ENCODE results near the gene GPR132.
"Not testable (repeated sequence)": the region's sequence is repeated elsewhere in the genome, so short reads cannot be mapped to it uniquely, and the experiment has no call there.

Gene GPR132

GRCh38 chr14:105090493-105091053, 25.3 kb upstream of the GPR132 start:
- peak; percentile 94 for DNase-seq

DNA sequence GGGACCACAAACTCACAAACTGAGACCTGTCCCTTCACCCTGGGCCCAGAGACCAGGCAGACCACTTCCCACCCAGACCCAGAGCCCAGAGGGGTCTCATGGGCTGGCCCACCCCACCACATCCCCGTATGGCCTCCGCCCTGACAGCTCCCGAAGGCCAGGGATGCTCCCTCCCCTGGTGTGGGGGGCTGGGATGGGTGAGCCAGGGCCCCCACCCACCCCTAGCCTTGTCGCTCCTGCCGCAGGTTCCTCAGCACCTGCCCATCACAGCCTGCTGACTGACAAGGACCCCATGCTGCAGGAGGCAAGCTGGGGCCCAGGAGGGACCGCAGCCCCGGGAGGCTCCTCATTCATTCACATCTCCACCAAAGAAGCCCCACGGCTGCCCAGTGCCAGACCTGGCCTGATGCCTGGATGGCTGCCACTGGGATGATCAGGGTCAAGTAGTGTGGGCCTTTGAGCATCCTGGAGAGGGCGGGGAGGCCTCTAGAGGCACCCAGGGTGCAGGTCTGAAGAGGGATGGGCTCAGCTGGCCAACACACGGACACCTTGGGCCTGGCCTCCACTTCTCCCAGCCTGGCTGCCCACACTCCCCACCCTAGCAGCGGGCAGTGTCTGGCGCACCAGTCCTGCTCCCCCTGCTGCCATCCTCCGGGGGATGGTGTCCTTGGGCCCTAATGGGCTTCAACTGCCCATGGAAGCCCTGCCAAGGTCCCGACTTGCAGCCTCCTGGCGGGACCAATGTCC, 24.7 kb upstream of the GPR132 start:
- no peak for DNase-seq

- DNase-seq = no peak
Observed at GRCh38 chr14:105088812-105089745, 23.8 kb upstream of the GPR132 start.

- DNase-seq = no peak
Observed at GRCh38 chr14:105087963-105088811, 23.0 kb upstream of the GPR132 start.

DNA sequence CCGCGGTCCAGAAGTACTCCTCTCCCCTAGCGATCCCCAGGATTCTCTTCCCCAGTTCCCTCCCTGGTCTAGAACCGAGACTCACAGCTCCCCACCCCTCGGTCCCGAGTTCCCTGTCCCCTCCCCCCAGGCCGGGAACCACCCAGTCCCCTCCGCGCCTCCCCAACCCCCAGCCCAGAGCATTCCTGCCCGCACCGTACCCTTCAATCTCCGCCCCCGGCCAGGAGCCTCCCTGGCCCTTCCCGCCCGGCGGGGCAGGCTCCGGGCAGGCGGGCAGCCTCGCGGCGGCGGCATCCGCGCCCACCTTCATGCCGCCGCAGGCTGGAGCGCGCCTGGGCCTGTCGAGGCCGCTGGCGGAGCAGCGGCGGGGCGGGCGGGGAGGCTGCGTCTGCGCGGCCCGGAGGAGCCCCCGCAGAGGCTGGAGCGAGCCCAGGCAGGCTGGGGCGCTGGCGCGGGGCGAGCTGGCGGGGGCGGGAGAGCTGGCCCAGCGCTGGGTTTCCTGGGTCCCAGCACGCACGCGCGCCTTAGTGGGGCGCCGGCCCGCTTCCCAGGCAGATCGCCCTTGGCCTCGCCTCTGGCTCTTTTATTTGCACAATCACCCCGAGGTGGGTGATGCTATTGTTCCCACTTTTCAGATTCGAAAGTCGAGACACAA, 22.2 kb upstream of the GPR132 start:
- peak; percentile 37 for DNase-seq

DNA sequence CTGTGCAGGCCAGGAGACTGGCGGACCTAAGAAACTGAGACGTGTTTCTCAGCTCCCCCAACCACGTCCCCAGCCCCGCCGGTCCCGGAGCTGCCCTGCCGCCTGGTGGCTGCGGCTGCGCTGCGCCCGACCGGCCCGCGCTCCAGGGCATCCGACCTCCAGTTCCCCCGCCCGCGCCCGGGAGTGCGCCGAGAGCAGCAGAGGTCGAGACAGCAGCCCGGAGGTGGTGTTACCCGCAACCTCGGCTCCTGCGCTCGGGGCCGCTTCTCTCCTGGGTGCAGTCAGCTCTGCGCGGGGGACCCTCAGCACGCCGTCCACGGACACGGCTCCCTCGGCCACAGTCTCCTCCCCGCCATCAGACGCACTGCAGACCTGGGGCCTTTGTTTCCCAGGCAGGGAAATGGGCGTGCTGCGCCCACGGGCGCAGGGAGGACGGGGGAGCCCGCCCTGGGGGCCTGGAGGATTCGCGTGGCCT, 21.6 kb upstream of the GPR132 start:
- peak; percentile 92 for DNase-seq

GRCh38 chr14:105085766-105086165, 20.5 kb upstream of the GPR132 start:
- no peak for DNase-seq

- no peak for DNase-seq
Observed at GRCh38 chr14:105084741-105085571, 19.7 kb upstream of the GPR132 start.

GRCh38 chr14:105083926-105084685, 18.9 kb upstream of the GPR132 start:
- no peak for DNase-seq

DNA sequence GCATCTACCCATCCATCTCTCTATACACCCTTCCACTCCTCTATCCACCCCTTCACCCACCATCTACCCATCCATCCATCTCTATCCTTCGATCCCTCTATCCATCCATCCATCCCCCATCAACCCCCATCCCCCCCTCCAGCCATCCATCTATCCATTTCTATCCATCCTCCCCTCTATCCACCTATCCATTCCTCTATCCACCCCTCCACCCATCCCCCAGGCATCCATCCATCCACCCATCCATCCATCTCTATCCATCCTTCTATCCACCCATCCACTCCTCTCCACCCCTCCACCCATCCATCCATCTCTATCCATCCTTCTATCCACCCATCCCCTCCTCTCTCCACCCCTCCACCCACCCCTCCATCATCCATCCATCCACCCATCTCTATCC, 17.5 kb upstream of the GPR132 start:
- DNase-seq = no peak

DNA sequence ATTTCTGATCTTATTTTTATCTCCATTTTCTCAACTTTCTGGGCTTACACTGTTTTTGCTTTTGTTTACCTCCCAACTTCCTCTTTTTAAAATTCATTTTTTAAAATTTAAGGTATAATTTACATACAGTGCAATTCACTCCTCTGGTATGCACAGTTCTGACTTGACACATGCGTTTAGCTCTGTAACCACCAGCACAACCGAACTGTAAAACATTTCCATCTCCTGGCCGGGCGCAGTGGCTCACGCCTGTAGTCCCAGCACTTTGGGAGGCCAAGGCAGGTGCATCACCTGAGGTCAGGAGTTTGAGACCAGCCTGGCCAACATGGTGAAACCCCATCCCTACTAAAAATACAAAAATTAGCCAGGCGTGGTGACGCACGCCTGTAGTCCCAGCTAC, 16.2 kb upstream of the GPR132 start:
- DNase-seq = not testable (repeated sequence)

DNA sequence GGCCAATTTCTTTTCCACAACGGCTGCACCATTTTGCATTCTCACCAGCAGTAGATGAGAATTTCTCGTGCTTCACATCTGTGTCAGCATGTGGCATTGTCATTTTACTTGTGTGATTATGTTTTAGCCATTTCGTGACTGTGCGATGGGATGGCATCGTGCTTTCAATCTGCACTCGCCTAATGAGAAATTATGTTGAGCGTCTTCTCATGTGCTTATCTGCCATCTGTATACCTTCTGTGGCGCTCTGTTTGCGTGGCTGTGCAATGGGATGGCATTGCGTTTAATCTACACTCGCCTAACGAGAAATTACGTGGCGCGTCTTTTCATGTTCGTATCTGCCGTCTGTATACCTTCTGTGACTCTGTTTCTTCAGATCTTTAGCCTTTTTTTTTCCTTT, 14.9 kb upstream of the GPR132 start:
- no peak for DNase-seq

DNA sequence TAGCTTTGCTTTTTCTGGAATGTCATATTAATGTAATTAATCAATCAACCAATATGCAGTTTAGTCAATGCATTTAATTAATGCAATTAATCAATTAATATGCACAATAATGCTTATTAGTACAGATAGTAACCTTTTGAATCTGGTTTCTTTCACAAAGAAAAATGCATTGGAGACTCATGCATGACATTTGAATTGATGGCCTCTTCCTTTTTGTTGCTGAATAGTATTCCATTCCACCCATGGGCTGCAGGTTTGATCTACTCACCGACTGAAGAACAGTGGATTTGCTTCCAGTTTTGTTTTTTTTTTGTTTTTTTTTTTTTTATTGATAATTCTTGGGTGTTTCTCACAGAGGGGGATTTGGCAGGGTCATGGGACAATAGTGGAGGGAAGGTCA, 13.1 kb upstream of the GPR132 start:
- DNase-seq = no peak

DNA sequence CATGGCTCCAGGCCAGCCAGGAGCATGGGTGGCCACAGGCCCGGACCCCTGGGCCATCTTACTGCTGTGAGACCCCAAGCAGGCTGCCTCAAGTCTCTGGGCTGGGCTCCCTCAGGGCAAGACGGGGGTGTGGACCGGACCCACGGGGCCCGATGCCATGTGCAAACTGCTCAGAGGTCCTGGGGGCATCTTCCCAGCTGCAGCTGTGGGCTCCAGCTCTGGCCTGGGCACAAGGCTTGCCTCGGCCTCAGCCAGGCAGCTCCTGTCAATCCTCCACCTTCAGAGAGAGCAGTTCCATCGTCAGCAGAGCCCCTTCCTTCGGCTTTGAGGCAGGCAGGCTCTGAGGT, 12.4 kb upstream of the GPR132 start:
- no peak for DNase-seq

DNA sequence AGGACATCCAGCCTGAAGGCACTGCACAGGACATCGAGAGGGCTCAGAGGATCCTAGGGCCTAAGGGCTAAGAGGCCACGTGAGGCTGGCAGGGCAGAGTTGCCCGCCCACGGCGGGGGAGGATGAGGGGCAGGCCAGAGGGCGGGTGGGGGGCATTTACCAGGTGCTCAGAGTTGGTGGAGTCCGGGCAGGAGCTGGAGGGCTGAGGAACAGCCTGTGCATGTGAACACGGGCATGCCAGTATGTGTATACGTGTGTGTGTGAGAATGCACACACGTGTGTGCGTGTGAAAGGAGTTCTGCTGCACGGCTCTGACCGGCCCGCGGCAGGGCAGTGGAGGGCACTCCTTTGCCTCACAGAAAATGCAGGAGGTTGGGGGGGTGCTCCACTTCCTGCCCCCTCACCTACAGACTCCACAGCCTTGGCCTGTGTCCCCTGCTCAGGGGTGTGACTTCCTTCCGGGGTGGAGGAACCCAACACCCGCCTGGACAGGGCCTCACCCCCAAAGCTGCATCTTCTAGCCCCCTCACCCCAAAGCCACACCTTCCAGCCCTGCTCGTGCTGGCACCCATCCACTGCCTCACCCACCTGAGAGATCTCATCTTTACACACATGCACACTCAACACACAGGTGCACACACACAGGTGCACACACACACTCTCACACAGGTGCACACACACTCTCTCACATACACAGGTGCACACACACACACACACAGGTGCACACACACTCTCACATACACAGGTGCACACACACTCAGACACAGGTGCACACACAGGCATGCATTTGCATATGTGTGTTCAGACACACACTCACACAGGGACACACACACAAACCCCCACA, 11.8 kb upstream of the GPR132 start:
- no peak for DNase-seq

DNA sequence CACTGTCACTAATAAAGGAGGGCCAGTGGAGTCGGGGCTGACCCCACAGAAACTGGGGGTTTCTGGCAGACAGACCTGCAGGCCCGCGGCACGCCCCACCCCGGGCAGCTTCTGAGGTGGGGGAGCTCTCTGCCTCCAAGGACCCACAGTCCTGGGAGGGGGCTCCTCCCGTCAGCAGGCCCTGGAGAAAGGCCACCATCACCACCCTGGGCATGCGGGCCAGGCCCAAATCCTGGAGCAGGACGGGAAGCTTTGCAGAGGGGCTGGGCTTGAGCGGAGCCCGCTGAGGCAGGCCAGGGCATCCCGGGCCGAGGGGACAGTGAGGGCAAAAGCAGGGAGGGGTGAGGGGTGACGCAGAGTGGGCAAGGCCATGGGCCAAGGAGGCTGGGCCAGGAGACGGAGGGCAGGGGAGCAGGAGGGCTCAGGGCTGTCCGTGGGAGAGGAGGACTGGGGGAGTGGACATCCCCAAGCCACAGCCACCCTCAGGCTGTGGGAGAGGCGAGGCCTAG, 11.1 kb upstream of the GPR132 start:
- DNase-seq = no peak

GRCh38 chr14:105075379-105076295, 10.4 kb upstream of the GPR132 start:
- DNase-seq = peak; percentile 63

GRCh38 chr14:105074601-105075053, 9.4 kb upstream of the GPR132 start:
- DNase-seq = no peak

Data from activated CD4-positive, alpha-beta T cell treated with anti-CD3 and anti-CD28 coated beads for 48 hours (primary cell).